Stimulated activated CD8-positive, alpha-beta memory T cell treated with anti-CD3 and anti-CD28 coated beads, Interleukin-2, amount 100 ng/mL, for 1 hour (primary cell): ENCODE measurements around the gene TMEM45B.
"Not testable (repeated sequence)": the region's sequence is repeated elsewhere in the genome, so short reads cannot be mapped to it uniquely, and the experiment has no call there.

Experiments used
- DNase-seq, 2 donors: peaks; one replicate each; pipeline ENCODE4 v3.0.0-alpha.2; 2020; ENCODE audit warnings: low read depth in 2 of 2

TMEM45B gene

DNA sequence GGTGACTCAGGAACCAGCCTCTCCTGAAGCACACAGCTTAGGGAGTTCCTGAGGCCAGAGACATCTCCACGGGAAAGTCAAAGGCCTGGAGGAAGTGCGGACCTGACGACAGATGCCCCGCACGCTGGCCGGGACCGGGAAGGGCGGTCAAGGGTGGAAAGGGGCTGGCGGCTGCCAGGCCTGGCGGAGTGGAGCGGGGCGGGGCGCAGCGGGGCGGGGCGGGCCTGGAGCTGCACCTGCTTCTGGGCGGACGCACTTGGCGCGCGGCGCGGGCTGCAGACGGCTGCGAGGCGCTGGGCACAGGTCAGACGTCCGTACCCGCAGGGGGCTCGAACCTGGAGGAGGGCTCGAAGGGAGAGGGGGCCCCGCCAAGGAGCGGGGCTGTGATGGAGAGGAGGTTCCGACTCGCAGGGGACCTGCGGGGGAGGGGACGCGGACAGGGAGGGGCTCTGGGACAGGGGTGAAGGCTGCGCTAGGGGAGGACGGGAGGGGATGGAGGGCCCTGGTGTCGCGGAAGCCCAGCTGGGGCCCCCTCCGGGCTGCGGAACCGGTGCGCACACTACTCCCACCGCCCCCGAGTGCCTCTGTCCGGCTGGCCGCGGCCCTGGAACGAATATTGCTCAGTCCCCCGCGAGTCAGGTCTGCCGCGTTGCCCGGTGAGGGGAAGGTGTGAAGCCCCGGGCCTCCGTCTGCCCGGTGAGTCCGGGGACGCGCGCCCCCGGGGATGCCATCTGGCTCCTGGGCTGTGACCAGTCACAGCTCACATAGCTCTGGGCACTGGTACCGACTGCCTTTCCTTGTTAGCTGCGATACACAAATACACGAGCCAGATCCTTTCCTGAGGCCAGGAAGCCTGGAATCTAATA is at the start of gene TMEM45B:
TMEM45B (plus strand) TSS at position 253 of the 866 bp plus-strand sequence. CDS start 36,635 bp downstream, outside the sequence.
- DNase-seq, result no peak

DNA sequence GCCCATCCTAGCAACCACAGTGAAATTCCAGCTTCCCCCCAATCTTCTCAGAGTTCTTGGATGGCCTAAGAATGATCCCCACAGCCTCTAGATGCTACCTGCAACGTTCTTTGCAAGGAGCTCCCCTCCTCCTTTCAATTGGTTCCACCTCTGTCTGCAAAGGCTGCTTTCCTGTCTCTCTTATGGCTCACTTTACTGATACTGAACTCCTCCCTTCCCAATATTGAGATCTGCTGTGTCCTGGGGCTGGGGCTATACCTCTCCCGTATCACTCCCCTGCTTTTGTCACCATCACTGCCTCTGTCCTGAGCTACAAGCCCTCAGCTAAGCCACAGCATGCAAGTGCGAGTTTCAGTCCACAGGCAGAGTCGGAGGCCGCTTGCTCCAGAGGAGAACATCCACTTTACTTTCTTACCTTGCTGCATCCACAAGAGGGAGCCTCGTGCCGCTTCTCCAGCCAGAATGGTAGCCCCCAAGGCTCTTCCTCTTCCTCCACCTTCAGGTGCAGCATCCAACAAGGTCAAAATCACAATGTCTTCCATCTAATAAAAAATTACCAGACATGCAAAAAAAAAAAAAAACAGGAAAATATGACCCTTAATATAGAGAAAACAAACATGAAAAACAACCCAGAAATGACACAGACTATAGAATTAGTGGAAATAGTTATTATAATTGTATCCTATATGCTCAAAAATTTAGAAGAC is 48.6 kb upstream of the TMEM45B start:
- DNase-seq, result no peak

DNA sequence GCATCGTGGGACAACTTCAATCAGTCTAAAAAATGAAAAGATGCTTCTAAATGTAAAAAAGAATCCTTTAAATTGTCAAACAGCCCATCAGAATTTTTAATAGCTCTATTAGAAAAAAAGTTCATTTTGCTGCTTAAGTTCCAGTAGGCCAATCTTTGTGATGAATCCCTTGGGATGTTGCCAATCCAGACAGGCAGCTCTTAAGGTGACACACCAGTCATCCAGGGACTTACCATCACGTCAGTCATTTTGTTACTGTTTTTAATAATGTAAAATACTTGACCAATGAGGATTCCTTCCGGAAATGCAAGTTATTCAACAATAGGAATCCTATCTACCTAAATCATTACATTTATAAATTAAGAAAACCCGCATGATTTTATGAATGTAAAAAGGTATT is 47.8 kb upstream of the TMEM45B start:
- DNase-seq, result no peak

DNA sequence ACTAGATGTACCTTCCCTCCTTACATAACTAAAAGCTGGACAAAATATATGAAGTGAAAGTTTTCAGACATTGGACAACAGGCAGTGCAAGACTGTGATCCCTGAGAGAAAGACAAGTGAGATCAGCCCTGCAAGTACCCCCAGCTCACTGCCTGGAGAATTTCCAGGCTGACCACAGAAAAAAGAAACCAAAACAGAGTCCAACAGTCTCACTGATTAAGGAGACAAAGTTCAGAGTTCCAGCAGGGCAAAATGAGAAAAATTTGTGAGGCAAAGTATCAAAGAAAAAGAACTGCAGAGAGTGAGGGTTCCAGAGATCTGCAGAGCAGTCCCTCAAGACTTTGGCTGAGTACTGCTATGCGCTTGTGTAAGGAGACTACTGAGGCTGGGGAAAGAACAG is 47.3 kb upstream of the TMEM45B start:
- DNase-seq, result no peak

DNA sequence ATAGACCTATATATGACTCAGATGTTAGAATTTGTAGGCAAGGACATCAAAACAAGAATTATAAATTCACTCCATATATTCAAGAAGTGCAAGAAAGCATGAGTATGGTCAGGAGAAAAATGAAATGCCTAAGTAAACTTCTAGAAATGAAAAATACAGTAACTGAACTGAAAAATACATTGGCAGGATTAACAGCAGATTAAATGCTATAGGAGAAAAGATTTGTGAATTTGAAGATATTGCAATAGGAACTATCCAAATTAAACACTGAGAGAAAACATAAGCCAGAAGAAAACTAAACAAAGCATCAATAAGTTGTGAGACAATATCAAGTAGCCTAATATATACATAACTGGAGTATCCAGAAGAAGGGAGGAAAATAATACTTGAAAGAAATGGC is 46.6 kb upstream of the TMEM45B start:
- no peak for DNase-seq

DNA sequence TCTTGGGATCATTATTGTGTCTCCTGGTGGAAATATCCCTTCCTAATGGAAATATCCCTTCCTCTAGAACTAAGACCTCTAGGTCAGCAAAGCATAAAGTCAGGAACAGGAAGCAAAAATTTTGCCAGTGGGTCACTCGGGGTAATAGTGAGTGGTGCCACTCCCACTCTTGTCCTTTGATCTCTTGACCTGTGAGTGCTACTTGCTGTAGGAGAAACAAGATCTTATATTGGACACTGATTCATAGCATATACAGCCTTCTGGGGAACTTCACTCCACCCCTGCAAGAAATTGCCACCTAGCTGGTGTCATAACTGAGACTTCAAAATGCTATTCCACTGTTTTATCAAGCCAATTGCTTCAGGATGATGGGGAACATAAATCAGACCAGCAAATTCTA is 44.7 kb upstream of the TMEM45B start:
- DNase-seq, result no peak

DNA sequence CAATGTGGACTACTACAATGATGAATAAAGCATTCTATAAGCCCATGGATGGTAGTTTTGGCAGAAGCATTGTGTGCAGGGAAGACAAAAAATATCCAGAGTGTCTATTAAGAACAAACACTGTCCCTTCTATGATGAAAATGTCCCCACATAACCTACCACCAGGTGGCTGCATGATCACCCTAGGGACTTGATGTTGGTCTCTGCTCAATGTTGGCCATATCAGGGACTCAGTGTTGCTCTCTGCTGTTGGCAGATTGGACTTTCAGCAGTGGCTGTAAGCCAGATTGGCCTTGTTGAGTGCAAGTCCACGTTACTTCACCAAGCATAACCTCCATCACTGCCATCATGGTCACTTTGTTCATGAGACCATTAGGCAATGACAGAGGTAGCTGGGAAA is 44.2 kb upstream of the TMEM45B start:
- not testable (repeated sequence) for DNase-seq

DNA sequence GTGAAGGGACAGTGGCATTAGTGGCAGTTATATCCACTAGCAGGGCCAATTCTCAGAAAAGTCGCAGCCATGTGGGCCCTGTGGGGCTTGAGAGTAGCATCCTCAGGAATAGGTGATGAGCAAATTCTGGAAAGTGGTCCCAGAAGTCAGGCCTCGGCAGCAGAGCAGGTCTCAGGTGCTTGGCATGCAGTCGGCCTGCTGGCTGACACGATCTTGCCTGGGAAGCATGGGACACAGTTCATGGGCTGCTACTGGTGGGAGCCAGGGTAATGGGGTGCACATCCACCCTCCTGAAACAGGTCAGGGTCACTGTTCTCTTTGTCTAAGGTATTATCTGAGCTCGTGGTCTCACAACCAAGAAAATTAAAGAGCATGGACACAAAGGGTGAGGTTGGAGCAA is 36.8 kb upstream of the TMEM45B start:
- DNase-seq, result no peak

DNA sequence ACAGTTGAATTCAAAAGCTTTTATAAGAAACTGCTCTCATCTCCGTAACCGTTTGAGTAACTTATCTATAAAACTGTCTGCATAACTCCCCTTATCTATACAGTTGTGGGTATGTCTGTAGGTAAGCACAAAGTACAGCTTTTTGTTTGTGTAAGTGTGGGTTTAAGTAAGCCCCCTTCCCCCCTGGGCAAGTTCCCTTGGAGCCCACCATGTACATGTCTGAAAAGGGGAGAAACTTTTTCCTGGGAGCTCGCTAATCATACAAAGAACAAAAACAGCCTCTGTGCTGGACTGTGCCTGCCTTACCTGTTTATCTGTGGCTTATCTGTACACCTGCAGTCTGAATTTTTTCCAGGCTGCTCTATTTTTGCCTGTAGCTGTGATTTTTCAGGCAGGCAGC is 36.3 kb upstream of the TMEM45B start:
- DNase-seq, result no peak

DNA sequence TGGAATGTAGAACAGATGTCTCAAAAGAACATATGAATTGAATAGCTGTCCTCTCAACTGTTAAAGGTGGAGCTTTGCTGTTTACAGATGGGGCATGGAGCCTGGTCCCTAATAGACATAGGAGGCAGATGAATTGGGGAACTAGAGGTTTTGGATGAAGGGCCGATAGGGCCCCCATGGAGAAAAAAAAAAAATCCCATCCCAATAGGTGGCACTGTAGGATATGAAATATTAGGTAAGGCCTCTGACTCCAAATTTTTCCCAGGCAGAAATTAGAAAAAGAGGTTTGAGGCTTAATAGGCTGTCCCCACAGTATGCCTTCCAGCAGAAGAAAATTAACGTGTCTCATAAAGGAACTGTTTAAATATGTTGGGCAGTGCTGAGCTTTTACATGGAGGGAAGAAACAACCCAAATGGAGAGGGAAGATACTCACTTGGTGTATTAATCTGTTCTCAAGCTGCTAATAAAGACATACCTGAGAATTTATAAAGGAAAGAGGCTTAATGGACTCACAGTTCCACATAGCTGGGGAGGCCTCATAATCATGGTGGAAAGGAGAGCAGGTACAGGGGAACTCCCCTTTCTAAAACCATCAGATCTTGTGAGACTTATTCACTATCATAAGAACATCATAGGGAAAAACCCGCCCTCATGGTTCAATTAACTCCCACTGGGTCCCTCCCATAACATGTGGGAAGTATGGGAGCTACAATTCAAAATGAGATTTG is 30.1 kb upstream of the TMEM45B start:
- no peak for DNase-seq

DNA sequence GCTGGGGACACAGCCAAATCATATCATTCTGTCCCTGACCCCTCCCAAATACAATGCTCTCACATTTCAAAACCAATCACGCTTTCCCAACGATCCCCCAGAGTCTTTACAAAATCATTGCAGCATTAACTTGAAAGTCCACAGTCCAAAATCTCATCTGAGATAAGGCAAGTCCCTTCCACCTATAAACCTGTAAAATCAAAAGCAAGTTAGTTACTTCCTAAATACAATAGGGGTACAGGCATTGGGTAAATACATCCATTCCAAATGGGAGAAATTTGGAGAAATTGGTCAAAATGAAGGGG is 29.6 kb upstream of the TMEM45B start:
- DNase-seq, result not testable (repeated sequence)

DNA sequence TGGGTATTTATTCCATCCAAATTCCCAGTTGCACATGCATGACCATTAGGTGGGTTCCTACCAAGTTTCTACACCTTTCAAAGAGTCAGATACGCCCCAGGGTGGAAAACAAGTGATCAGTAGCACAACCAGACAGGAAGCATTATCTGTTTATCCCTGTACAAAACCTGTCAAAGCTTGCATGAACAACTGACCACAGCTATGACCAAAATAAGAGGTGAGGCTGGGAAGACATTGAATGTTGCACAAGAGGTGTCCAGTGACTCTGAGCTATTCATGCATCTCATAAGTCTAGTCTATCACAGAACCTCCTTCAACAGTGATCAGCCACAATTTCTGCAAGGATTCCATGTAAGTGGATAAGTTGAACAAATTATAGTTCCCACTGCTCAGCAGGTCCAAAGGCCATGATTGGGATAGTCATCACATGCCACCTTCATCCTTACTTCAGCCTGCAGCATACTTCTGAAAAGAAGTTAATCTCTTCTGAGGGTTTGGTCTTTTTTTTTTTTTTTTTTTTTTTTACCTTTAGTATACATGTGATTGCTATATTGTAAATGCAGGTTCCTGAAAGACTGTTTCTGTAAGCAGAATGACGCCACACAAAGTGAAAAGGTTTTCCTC is 28.0 kb upstream of the TMEM45B start:
- no peak for DNase-seq

DNA sequence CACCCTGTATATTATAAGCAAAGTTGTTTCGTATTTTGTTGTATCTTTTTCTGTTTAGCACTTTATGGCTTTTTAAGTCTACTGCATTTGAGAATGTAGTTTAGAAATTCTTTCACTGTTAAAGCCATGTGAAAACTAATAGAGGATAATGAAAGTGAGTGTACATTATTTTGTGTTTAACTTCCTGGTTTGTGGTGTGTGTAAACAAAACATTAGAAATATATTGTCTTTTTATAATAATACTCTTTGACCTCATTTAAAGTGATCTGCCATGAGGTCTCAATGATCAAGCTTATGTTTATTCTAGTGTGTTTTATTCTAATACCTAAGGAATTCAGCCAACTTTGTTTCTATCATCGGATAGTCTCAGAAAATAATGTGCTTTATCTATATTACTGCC is 27.4 kb upstream of the TMEM45B start:
- no peak for DNase-seq

DNA sequence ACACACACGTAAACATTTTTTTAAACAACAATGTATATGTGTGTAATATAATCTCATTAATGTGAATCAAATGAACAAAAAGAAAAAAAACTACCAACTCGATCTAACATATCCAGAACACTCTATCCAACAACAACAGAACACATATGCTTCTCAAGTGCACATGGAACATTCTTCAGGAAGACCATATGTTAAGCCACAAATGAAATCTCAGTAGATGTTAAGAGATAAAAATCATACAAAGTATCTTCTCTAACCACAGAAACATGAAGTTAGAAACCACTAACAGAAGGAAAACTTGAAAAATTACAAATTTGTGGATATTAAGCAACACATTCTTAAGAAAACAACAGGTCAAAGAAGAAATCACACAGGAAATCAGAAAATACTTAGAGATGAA is 25.5 kb upstream of the TMEM45B start:
- DNase-seq, result no peak

DNA sequence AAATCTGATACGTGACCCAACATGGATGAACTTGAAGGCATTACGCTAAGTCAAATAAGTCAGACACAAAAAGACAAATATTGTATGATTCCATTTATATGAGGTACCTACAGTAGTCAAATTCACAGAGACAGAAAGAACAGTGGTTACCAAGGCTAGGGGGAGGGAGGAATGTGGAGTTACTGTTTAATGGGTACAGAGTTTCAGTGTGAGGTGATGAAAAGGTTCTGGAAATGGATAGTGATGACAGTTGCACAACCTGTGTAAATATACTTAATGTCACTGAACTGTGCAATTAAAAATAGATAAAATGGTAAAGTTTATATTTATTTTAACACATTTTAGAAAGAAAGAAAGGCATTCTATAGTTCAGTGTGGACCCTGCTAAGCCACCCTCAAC is 24.1 kb upstream of the TMEM45B start:
- DNase-seq, result no peak

DNA sequence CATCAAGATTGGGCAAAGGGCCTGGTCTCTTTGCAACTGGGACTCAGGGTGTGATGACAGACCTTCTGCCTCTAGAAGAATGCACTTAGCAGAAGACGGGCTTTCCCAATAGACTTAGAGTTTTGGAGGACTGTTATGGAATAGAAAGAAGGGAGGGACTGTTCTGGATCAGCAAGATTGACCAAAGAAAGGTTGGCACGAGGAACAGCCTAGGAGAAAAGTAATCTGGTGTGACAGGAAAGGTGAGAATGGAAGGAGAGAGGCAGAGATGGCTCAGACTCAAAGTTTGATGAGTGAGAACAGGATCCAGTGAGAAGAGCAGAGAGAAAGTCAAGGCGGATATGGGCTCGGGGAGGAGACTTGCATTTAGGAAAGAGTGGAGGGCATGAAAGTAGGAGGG is 23.0 kb upstream of the TMEM45B start:
- no peak for DNase-seq

DNA sequence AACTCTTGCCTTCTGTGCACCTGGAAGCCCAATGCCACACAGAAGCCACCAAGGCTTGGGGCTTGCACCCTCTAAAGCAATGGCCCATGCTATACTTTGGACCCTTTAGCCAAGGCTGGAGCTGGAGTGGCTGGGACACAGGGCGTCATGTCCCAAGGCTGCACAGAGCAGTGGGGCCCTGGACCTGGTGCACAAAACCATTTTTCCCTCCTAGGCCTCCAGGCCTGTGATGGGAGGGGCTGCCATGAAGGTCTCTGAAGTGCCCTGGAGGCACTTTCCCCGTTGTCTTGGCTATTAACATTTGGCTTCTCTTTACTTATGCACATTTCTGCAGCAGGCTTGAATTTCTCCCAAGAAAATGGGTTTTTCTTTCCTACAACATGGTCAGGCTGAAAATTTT is 20.6 kb upstream of the TMEM45B start:
- DNase-seq, result no peak

DNA sequence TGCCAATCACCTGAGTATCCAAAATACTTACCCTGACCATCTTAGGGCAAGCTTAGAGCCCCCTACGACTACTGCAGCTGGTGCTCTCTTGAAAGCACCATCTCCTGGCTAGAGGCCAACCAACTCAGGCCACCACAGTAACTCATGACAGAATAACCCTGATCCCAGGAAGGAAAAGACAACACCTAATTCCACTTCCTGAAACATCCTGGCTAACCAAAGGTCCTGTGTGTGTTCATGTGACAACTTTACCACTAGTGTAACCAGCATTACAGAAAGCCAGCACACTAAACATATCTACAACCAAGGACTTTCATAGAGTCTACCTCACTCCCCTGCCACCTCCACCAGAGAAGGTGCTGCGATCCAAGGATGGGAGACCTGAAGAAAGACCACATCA is 17.4 kb upstream of the TMEM45B start:
- no peak for DNase-seq

DNA sequence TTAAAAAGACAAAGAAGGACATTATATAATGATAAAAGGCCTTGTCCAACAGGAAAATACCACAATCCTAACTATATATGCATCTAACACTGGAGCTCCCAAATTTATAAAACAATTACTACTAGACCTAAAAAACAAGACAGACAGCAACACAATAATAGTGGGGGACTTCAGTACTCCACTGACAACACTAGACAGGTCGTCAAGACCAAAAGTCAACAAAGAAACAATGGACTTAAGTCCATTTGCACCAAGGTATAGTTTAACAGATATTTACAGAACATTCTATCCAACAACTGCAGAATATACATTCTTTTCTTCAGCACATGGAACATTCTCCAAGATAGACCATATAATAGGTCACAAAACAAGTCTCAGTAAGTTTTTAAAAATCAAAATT is 15.5 kb upstream of the TMEM45B start:
- DNase-seq, result not testable (repeated sequence)

DNA sequence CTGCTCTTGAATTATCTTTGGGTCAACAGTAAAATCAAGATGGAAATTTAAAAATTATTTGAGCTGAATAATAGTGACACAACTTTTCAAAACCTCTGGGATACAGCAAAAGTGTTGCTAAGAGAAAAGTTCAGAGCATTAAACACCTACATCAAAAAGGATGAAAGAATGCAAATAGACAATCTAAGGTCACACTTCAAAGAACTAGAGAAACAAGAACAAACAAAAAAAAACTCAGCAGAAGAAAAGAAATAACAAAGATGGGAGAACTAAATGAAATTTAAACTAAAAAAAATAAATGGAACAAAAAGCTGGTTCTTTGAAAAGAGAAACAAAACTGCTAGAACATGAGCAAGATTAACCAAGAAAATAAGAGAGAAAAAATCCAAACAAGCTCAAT is 15.0 kb upstream of the TMEM45B start:
- no peak for DNase-seq

DNA sequence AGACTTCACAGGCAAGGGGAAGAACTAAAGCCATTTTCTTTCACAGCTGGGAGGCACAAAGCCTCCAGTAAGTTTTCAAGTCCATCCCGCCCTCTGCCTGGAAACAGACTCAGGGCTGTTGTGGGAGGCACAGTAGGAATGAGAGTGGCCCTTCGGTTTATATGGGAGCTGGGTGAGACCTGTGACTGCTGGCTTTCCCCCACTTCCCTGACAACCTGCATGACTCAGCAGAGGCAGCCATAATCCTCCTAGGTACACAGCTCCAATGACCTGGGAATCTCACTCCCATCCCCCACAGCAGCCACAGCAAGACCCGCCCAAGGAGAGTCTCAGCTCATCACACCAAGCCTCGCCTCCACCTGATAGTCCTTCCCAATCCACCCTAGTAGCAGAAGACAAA is 12.1 kb upstream of the TMEM45B start:
- DNase-seq, result no peak

DNA sequence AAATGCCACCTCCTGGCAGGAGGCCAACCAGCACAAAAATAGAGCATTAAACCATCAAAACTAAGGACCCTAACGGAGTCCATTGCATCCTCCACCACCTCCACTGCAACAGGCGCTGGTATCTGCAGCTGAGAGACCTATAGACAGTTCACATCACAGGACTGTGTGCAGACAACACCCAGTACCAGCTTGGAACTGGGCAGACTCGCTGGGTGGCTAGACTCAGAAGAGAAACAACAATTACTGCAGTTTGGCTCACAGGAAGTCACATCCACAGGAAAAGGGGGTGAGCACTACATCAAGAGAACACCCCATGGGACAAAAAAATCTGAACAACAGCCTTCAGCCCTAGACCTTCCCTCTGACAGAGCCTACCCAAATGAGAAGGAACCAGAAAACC is 11.6 kb upstream of the TMEM45B start:
- no peak for DNase-seq
